Endothelial cell of umbilical vein (primary cell): ENCODE data around the gene SYTL3. TPM values are rescaled to one million over a fixed set of nuclear protein-coding genes. Genes with fewer than 3 reads are reported as not detected.

Source experiments
- BruUV-seq: library from RNA; stranded (reverse); fragments of 400-500 nt; replicated peaks from 2 replicates; lab custom pipeline; 2021; lab: Mats Ljungman, UMichigan
- CTCF ChIA-PET: fragments of 300-600, 350-600 bp; sonication (Branson Sonifier 250); formaldehyde crosslinking; loops from one replicate; lab custom pipeline; 2021; ENCODE audit warnings: antibody characterized with exemption, inconsistent platforms; lab: Charles Lee
- POLR2A ChIA-PET: fragments of 300-600, 350-600 bp; sonication (Branson Sonifier 250); formaldehyde crosslinking; loops from one replicate; lab custom pipeline; 2021; ENCODE audit warnings: antibody characterized with exemption, inconsistent platforms; lab: Charles Lee
- DNase-seq: peaks from one replicate; pipeline ENCODE4 v3.0.0-alpha.2; 2011; ENCODE audit warnings: low read depth, low spot score
- FAIRE-seq: peaks from 2 replicates; lab custom pipeline; 2011; peaks lifted over from hg19 to GRCh38; lab: Jason Lieb, UNC
- H2AFZ ChIP-seq: 2 replicates; pipeline ENCODE4 v1.6.0; 2012; ENCODE audit warnings: low read depth, low read length, control low read depth, inconsistent platforms
- H3K27ac ChIP-seq: 2 replicates; pipeline ENCODE4 v1.5.1; 2011; ENCODE audit warnings: low read depth, mild to moderate bottlenecking, control low read depth, low read length, moderate library complexity; ENCODE audit not compliant: insufficient read depth
- H3K27me3 ChIP-seq, 2 experiments: 2 replicates each; pipeline versions ENCODE4 v1.6.0 to v1.6.1; 2011; ENCODE audit warnings: low read length in 2 of 2, mixed read lengths in 1 of 2; ENCODE audit not compliant: control insufficient read depth in 2 of 2, insufficient read depth in 2 of 2
- H3K36me3 ChIP-seq, 2 experiments: 2 replicates in 1 of 2; 3 replicates in 1 of 2; pipeline ENCODE4 v1.5.1; 2011; ENCODE audit warnings: low read length in 2 of 2, mild to moderate bottlenecking in 1 of 2, moderate library complexity in 1 of 2; ENCODE audit not compliant: control insufficient read depth in 2 of 2, insufficient read depth in 2 of 2; ENCODE audit errors: extremely low read depth in 1 of 2
- H3K4me1 ChIP-seq: 3 replicates; pipeline ENCODE4 v1.5.1; 2011; ENCODE audit warnings: mild to moderate bottlenecking, low read length; ENCODE audit not compliant: control insufficient read depth, insufficient read depth; ENCODE audit errors: extremely low read depth
- H3K4me2 ChIP-seq: 2 replicates; pipeline ENCODE4 v1.6.1; 2011; ENCODE audit warnings: low read length, control low read depth, mixed read lengths; ENCODE audit not compliant: insufficient read depth
- H3K4me3 ChIP-seq, 3 experiments: fragments of 200-600 bp in 1 of 3; sonication (generic), shearing (Covaris generic) in 1 of 3; replicated peaks in 1 of 3; 2 replicates each; pipeline ENCODE4 v1.5.1; 2011 to 2016; ENCODE audit warnings: control low read depth in 3 of 3, low read length in 3 of 3, mild to moderate bottlenecking in 2 of 3, inconsistent platforms in 1 of 3, low read depth in 1 of 3, moderate library complexity in 1 of 3; ENCODE audit not compliant: insufficient read depth in 1 of 3
- H3K79me2 ChIP-seq: 2 replicates; pipeline ENCODE4 v1.6.0; 2012; ENCODE audit warnings: low read length, inconsistent platforms; ENCODE audit not compliant: control insufficient read depth, insufficient read depth
- H3K9ac ChIP-seq: replicated peaks from 2 replicates; pipeline ENCODE3; 2011; ENCODE audit warnings: low read length, control low read depth; ENCODE audit not compliant: insufficient read depth; ENCODE audit errors: extremely low read depth
- H3K9me1 ChIP-seq: replicated peaks from 3 replicates; pipeline ENCODE4 v1.6.0; 2011; ENCODE audit warnings: mild to moderate bottlenecking, low read length; ENCODE audit not compliant: control insufficient read depth, insufficient read depth; ENCODE audit errors: extremely low read depth
- H3K9me3 ChIP-seq: replicated peaks from 2 replicates; pipeline ENCODE4 v1.5.1; 2012; ENCODE audit warnings: low read length, inconsistent platforms; ENCODE audit not compliant: control insufficient read depth, insufficient read depth
- H4K20me1 ChIP-seq: replicated peaks from 2 replicates; pipeline ENCODE3; 2011; ENCODE audit warnings: mild to moderate bottlenecking, low read length; ENCODE audit not compliant: control insufficient read depth, insufficient read depth; ENCODE audit errors: extremely low read depth
- EZH2 ChIP-seq: IDR thresholded peaks from 2 replicates; pipeline ENCODE4 v1.6.1; 2012; ENCODE audit warnings: borderline replicate concordance, low read depth, mild to moderate bottlenecking, moderate library complexity, low read length, inconsistent platforms; ENCODE audit not compliant: severe bottlenecking
- FOS ChIP-seq: IDR thresholded peaks from 2 replicates; pipeline ENCODE4 v1.6.1; 2011; ENCODE audit warnings: mild to moderate bottlenecking, low read length, moderate library complexity, borderline replicate concordance; ENCODE audit not compliant: insufficient read depth
- GATA2 ChIP-seq: IDR thresholded peaks from 2 replicates; pipeline ENCODE4 v1.7.0; 2011; ENCODE audit warnings: low read depth, mild to moderate bottlenecking, moderate library complexity, mixed read lengths, low read length; ENCODE audit not compliant: insufficient read length, insufficient read depth
- POLR2A ChIP-seq: IDR thresholded peaks from 2 replicates; pipeline ENCODE4 v1.6.1; 2012; ENCODE audit warnings: low read depth, mild to moderate bottlenecking, control low read depth, low read length
- dilution Hi-C: fragments of 300-500 bp; cut with MboI; formaldehyde crosslinking; loops from one replicate; pipeline ENCODE4 v1.15.0; 2019; ENCODE audit warnings: low sequenced_read_pairs; ENCODE audit not compliant: extremely low pct_ligation_motif_present
- intact Hi-C: fragments of 100-400 bp; cut with micrococcal nuclease; formaldehyde crosslinking; loops from one replicate; pipeline ENCODE4 v1.10.0; 2022
- polyA plus RNA-seq, 4 experiments: library from polyadenylated mRNA; depleted of rRNA in 3 of 4; stranded (reverse) in 3 of 4; unstranded in 1 of 4; fragments of >200 nt; gene quantifications; 2 replicates each; pipeline versions ENCODE4 v1.2.1 to v1.2.3, GENCODE V29; 2011 to 2012; ENCODE audit warnings: missing spikeins in 1 of 4
- total RNA-seq: library from RNA; stranded (reverse); gene quantifications from 2 replicates; pipeline ENCODE4 v1.2.3, GENCODE V29; 2021
- TF ChIP-seq, protein P1 (sequence below), 2 donors: IDR thresholded peaks; 1 replicate in 1 of 2; 2 replicates in 1 of 2; pipeline ENCODE4 v1.5.1; 2011; ENCODE audit warnings: low read length in 2 of 2, mild to moderate bottlenecking in 2 of 2, moderate library complexity in 2 of 2, control low read depth in 1 of 2, inconsistent platforms in 1 of 2, low read depth in 1 of 2; ENCODE audit not compliant: insufficient read depth in 1 of 2; ENCODE audit errors: extremely low read depth in 1 of 2

The SYTL3 gene
- total and polyA plus RNA-seq, 2 donors (not counting 3 experiments of a cell fraction or from before 2014, with no cell fraction given), result 0.59 to 0.77 TPM

- Histone ChIP-seq H3K9me1 (no peaks in the 10 kb centered on the region), H3K79me2 (no peaks in the 10 kb centered on the region), H3K9ac (no peak overlapping the region), H2AFZ (no peak overlapping the region), H3K27me3 (no peaks in the 10 kb centered on the region), H3K4me1 (no peaks in the 10 kb centered on the region), H3K4me3 (no peak overlapping the region), H3K9me3 (no peaks in the 10 kb centered on the region), H4K20me1 (no peaks in the 10 kb centered on the region), H3K4me2 (no peak overlapping the region), H3K27ac (no peak overlapping the region), H3K36me3 (peaks cover 2 to 13% of the 10 kb centered on the region in 2 experiments)
- no peak for TF ChIP-seq GATA2
- no peak for TF ChIP-seq FOS
- TF ChIP-seq, protein P1, sequence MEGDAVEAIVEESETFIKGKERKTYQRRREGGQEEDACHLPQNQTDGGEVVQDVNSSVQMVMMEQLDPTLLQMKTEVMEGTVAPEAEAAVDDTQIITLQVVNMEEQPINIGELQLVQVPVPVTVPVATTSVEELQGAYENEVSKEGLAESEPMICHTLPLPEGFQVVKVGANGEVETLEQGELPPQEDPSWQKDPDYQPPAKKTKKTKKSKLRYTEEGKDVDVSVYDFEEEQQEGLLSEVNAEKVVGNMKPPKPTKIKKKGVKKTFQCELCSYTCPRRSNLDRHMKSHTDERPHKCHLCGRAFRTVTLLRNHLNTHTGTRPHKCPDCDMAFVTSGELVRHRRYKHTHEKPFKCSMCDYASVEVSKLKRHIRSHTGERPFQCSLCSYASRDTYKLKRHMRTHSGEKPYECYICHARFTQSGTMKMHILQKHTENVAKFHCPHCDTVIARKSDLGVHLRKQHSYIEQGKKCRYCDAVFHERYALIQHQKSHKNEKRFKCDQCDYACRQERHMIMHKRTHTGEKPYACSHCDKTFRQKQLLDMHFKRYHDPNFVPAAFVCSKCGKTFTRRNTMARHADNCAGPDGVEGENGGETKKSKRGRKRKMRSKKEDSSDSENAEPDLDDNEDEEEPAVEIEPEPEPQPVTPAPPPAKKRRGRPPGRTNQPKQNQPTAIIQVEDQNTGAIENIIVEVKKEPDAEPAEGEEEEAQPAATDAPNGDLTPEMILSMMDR (IDR thresholded peaks at IDR 0.05; ENCODE audit: extremely low read depth in 1 of 2, insufficient read depth in 1 of 2, low read depth in 1 of 2, low read length in 2 of 2), result no peak
- no peak for TF ChIP-seq POLR2A
- TF ChIP-seq EZH2, result no peak
- no peak for DNase-seq
- CTCF ChIA-PET, result interaction anchor here (1.1 kb wide), 2 partner anchors 399 to 406 kb away, joined by 4 read pairs; no protein-coding TSS in a partner anchor
- POLR2A ChIA-PET, result no interaction called here
- dilution Hi-C loops, result no loop called here
- intact Hi-C loops, result no loop called here
- FAIRE-seq, result no peak
- BruUV-seq, result no TSS peak
These were observed 29.7 kb upstream of the SYTL3 start for GRCh38 chr6:158619922-158620801.
